AG08395 (cell line): ENCODE results near the gene CAPN10.
"Not testable (repeated sequence)": the region's sequence is repeated elsewhere in the genome, so short reads cannot be mapped to it uniquely, and the experiment has no call there.

Experiments used
- DNase-seq: peaks from one replicate; pipeline ENCODE4 v3.0.0; 2012; ENCODE audit warnings: mixed read lengths, low spot score

Gene CAPN10

GRCh38 chr2:240603081-240603835 lies 16.7 kb downstream of the CAPN10 start:
- DNase-seq, result no peak

GRCh38 chr2:240603846-240604245 lies 17.3 kb downstream of the CAPN10 start:
- no peak for DNase-seq

GRCh38 chr2:240604291-240604938 lies 17.9 kb downstream of the CAPN10 start:
- DNase-seq, result peak; percentile 65

GRCh38 chr2:240604939-240605716 lies 18.6 kb downstream of the CAPN10 start:
- DNase-seq, result no peak

- DNase-seq, result no peak
These were observed 19.6 kb downstream of the CAPN10 start for GRCh38 chr2:240605867-240606743.

- DNase-seq, result no peak
These were observed 25.2 kb downstream of the CAPN10 start for GRCh38 chr2:240611601-240612210.

GRCh38 chr2:240613781-240614180 lies 27.2 kb downstream of the CAPN10 start:
- DNase-seq, result no peak

GRCh38 chr2:240614391-240614790 lies 27.9 kb downstream of the CAPN10 start:
- no peak for DNase-seq

- no peak for DNase-seq
These were observed 28.9 kb downstream of the CAPN10 start for GRCh38 chr2:240615396-240615795.

GRCh38 chr2:240615820-240616547 lies 29.4 kb downstream of the CAPN10 start:
- DNase-seq, result no peak

GRCh38 chr2:240616860-240617666 lies 30.5 kb downstream of the CAPN10 start:
- DNase-seq, result not testable (repeated sequence)

GRCh38 chr2:240618776-240619175 lies 32.2 kb downstream of the CAPN10 start:
- DNase-seq, result no peak

GRCh38 chr2:240619506-240620148 lies 33.1 kb downstream of the CAPN10 start:
- DNase-seq, result no peak

GRCh38 chr2:240620149-240620731 lies 33.7 kb downstream of the CAPN10 start:
- no peak for DNase-seq

- DNase-seq, result no peak
These were observed 34.3 kb downstream of the CAPN10 start for GRCh38 chr2:240620859-240621258.

- DNase-seq, result no peak
These were observed 35.5 kb downstream of the CAPN10 start for GRCh38 chr2:240622060-240622411.

GRCh38 chr2:240622531-240623235 lies 36.1 kb downstream of the CAPN10 start:
- DNase-seq, result no peak

- no peak for DNase-seq
These were observed 37.0 kb downstream of the CAPN10 start for GRCh38 chr2:240623531-240624010.
